Muscle of back (tissue), 11 donors: ENCODE data around the gene WASF2. TPM values are rescaled to one million over a fixed set of nuclear protein-coding genes. Genes with fewer than 3 reads are reported as not detected.

Source experiments
- DNase-seq, 3 donors: peaks; one replicate each; pipeline versions ENCODE4 v3.0.0 to v3.0.0-alpha.2; 2013
- polyA plus RNA-seq, 10 donors: library from polyadenylated mRNA; unstranded; fragments of 120-200 nt; gene quantifications; one replicate each; pipeline ENCODE4 v1.2.1, GENCODE V29; 2013; ENCODE audit not compliant: insufficient read length in 10 of 10

The WASF2 gene
- polyA plus RNA-seq, 10 donors: 66.0 to 92.2 (median 84.3) TPM

DNA sequence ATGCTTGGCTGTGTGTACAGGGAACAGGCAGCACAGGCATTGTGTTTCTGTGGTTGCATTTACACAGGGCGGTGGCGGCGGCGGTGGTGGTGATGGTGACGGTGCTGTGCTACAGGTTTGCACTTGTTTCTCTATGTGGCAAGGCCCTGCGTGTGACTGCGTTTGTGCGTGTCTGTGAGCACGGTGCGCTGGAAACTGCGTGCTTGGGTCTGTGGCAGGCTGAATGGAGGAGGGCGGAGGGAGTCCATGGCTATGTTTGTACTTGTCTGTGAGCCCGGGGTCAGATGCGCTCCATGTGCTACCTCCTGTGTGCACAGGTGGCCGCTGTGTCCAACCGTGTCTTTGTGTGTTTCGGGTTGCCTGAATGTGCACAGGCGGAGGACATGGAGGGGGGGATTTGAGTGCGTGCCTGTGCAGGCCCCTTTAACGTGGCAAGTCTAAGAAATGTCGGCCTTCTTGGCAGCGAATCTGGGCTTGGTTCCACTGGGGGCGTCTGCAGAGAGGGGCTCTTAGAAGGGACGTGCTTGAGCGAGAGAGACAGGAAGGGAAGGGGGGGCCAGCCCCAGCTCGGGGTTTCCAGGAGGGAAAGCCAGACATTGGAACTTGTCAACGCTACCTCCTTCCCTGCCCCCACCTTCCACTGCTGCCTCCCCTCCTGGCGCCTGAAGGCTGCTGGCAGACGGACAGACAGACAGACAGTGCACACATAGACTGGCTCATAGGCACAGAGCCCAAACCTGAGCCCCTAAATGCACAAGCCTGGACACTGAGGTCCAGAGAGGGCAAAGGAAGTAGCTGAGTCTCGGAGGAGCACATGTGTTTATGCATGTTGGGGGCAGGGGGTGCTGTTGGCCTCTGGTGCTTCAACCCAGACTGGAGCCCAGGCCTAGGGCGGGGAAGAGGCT, 32.7 kb upstream of the WASF2 start:
- peak in 2 of 3 donors; percentile 76 to 92 for DNase-seq

- peak in 1 of 3 donors; percentile 61 for DNase-seq
Measured at GRCh38 chr1:27521861-27522431, 32.0 kb upstream of the WASF2 start.

DNA sequence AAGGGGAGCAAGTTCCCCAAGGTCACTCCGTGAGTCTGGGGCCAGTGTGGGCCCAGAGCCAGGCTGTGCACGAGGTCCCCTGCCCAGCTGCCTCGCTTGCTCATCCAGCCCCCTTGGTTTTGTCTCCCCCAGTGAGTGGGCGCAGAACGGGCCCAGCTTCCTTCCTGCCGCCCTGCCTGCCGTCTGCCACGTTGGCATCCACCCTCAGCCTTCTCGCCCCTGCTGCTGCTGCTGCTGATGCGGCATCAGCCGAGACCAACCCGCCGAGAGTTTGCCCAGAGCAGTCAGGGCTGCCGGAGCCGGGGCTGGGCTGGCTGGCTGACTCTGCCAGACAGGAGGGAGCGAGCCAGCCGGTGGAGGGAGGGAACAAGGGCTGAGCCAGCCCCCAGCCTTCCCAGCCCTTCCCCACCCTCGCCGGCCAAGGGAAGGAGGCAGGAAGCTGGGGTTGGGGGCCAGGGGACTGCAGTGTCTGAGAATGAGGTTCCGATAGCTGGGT, 31.4 kb upstream of the WASF2 start:
- peak in 1 of 3 donors; percentile 66 for DNase-seq

GRCh38 chr1:27520651-27521050, 30.7 kb upstream of the WASF2 start:
- peak in 1 of 3 donors; percentile 71 for DNase-seq

- peak in 1 of 3 donors; percentile 67 for DNase-seq
Measured at GRCh38 chr1:27519331-27520258, 29.6 kb upstream of the WASF2 start.

GRCh38 chr1:27518808-27519207, 28.8 kb upstream of the WASF2 start:
- no peak for DNase-seq

DNA sequence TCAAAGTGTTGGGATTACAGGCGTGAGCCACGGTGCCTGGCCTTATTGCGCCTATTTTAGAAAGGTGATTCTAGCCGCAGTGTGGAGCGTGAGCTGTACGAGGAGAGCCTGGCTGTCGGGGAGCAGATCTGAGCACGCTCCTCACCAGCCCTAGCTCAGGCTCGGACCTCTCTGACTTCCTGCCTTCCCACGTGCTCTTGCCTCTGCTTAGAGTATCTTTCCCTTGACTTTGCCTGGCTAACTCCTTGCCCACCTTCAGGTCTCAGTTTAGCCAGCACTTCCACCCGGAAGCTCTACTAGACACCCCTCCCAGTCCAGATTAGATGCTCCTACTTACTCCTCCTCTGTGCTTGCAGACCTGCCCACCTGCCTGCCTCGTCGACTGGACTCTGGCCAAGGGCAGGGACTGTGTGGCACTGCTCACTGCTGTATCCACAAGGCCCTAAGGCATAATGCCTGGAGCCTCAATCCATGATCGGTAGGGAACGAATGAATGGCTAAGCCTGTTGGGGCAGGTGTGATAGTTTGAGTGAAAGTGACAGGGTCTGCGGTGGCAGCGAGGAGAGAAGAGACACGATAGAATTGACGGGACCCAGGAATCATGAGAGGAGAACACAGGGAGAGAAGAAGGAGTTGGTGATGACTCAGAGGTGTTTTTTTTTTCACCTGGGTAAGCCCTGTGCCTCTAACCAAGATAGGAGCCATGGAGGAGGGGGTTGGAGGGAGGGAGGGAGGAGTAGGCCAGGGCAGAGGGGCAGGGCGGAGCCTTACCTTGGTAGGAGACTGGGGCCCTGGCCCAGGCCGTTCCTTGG, 28.1 kb upstream of the WASF2 start:
- DNase-seq: no peak

DNA sequence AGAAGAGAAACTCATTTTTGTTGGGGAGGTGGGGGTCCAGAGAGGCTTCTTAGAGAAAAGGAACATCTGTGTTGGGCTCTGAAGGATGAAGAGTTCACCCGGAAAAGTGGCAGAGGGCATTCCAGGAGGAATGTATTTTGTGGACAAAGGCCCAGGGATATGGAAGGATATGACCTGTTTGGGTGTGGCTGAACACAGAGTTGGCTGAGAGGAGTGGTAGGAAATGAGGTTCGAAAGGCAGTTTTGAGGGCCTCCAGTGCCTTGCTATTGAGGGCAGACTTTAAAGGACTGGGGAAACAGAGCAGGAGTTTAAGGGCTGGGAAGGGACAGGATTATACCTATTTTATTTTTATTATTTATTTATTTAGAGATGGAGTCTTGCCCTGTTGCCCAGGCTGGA, 27.3 kb upstream of the WASF2 start:
- no peak for DNase-seq

DNA sequence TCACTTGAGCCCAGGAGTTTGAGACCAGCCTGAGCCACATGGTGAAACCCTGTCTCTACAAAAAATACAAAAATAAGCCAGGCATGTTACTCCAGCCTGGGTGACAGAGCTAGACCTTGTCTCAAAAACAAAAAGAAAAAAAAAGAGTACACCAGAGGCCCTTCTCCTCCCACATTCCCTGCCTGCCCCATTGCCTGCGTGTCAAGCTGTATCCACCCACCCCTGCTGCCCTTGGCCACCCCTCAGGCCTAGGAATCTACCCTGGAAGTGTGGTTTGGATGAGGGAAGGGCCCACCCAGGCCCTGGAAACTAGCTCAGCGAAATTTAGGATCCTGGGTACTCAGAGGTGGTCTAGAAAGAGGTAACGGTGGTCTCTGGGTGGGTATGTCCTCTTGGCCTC, 25.7 kb upstream of the WASF2 start:
- no peak for DNase-seq

DNA sequence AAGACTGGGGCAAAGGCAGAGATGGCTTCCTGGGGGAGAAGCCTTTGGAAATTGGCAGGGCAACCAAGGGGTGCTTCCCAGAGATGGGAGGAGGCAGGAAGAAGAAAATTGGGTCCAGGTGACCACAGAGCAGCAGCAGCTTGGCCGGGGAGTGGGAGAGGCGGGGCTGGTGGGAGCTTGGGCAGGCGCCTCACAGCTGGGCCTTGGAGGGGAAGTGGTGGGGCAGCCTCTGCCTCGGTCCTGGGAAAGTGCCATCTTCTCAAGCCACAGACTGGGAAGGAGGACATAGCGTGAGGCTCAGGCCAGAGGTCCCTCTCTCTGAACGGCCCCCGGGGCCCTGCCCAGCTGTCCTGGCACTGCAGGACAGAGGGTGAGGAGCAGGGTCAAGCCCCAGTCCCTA, 24.0 kb upstream of the WASF2 start:
- peak in 1 of 3 donors; percentile 76 for DNase-seq

GRCh38 chr1:27513528-27513927, 23.6 kb upstream of the WASF2 start:
- DNase-seq: peak in 1 of 3 donors; percentile 67

GRCh38 chr1:27509127-27510080, 19.4 kb upstream of the WASF2 start:
- DNase-seq: no peak

GRCh38 chr1:27507960-27508665, 18.1 kb upstream of the WASF2 start:
- DNase-seq: no peak

DNA sequence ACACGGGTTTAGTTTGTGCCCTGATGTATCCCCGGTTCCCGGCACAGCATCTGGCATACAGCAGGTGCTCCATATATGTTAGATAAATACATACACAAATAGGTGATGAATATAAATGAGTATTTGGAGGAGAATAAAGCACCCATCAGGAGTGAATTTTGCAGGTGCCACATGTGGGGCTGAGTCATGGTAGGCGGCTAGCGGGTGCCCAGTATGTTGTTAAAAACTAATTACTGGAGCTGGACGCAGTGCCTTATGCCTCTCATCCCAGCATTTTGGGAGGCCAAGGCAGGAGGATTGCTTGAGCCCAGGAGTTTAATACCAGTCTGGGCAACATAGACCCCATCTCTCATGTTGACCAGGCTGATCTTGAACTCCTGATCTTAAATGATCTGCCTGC, 16.7 kb upstream of the WASF2 start:
- no peak for DNase-seq

DNA sequence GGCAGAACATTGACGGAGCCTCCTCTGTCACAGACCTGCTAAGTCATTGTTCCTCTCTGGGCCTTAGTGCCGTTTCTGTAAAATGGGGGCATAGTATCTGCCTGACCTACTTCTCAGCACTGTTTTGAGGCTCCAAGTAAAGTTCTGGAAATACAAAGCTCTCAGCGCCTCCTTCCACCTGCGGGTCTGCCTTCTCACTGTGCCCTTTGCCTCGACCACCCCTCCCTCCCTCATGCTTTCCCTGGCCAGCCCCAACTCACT, 15.4 kb upstream of the WASF2 start:
- peak in 1 of 3 donors; percentile 73 for DNase-seq

- DNase-seq: peak in 2 of 3 donors; percentile 93 to 97
Measured at GRCh38 chr1:27504588-27505419, 14.8 kb upstream of the WASF2 start.

- peak in 1 of 3 donors; percentile 85 for DNase-seq
Measured at GRCh38 chr1:27503844-27504587, 14.0 kb upstream of the WASF2 start.

- no peak for DNase-seq
Measured at GRCh38 chr1:27503033-27503432, 13.1 kb upstream of the WASF2 start.
